ENCODE data around the gene LMNB1.

The LMNB1 gene

DNA sequence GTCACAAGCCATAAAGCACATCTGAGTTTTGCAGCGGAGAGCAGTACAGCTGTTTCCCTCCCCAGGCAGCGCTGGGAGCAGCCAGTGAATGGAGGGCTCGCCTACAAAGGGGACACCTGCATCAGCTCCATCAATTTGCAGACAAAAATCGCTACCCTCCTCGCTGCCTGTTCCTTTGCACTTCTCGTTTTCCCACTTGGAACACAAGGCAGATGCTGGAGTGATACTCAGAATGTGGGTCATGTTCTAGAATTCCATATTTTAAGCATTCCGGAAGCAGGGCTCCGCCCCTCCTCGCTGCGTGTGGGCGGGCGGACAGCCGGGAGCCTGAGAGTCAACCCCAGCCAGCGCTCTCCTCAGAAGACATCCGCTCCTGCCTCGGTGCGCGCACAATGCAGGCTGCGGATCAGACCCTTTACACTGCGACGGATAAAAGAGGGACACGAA is 92.1 kb downstream of the LMNB1 start:
- no peak overlapping the region for H3K4me3 ChIP-seq (ENCODE audit: low read length)
- DNase-seq (ENCODE audit: low read depth): peak; percentile 27
- TF ChIP-seq CTCF (IDR thresholded peaks at IDR 0.05; ENCODE audit: insufficient read depth, low read depth, low read length, missing control alignments): no peak

- DNase-seq (ENCODE audit: low read depth): peak; percentile 59
Observed at GRCh38 chr5:126871441-126871840, 94.5 kb downstream of the LMNB1 start.

GRCh38 chr5:126872561-126873354 is 95.8 kb downstream of the LMNB1 start:
- DNase-seq (ENCODE audit: low read depth): no peak
- no peak for TF ChIP-seq CTCF (IDR thresholded peaks at IDR 0.05; ENCODE audit: insufficient read depth, low read depth, low read length, missing control alignments)
- H3K4me3 ChIP-seq (ENCODE audit: low read length): no peak overlapping the region

More at GRCh38 chr5:126871441-126871840, 94.5 kb downstream of the LMNB1 start:
- TF ChIP-seq CTCF (IDR thresholded peaks at IDR 0.05; ENCODE audit: insufficient read depth, low read depth, low read length, missing control alignments): no peak
- no peak overlapping the region for H3K4me3 ChIP-seq (ENCODE audit: low read length)

GRCh38 chr5:126875303-126875785 is 98.4 kb downstream of the LMNB1 start:
- TF ChIP-seq CTCF (IDR thresholded peaks at IDR 0.05; ENCODE audit: insufficient read depth, low read depth, low read length, missing control alignments): no peak
- no peak overlapping the region for H3K4me3 ChIP-seq (ENCODE audit: low read length)
- DNase-seq (ENCODE audit: low read depth): no peak

DNA sequence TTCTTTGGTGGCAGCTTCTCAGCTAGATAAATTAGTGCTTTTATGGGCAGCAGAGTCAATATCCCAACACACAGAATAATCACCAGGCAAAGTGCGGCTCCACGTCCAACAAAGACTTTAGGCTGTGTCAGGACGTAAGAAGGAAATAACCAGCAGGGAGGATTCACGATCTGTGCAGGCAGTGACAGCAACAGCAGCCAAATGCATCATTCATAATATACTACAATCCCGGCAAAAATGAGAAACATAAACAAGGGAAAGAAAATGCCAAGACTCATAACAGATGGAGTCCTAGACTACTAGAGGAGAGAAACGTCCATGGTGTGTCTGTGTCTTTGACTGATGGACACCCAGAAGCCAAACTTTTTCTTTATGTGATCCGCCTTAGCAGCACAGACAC is 100.7 kb downstream of the LMNB1 start:
- H3K4me3 ChIP-seq (ENCODE audit: low read length): no peak overlapping the region
- no peak for TF ChIP-seq CTCF (IDR thresholded peaks at IDR 0.05; ENCODE audit: insufficient read depth, low read depth, low read length, missing control alignments)
- DNase-seq (ENCODE audit: low read depth): no peak

DNA sequence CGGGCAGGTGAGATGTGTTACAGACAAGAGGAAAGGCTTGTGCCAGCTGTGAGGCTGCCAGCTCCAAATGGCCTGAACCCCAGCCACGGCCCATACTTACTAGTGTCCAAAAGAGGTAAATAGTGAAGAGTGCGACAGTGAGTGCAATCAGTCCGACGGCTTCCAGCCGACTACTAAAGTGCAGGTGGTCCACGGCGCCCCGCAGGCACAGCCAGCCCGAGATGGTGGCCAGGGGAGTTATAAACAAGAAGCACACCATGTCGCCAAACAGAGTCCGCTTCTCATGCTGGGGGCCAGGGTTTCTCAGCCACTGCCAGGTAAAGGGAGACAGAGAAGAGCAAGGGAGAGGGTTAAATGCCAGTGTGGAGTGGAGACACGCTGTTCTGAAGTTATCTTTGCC is 101.1 kb downstream of the LMNB1 start:
- TF ChIP-seq CTCF (IDR thresholded peaks at IDR 0.05; ENCODE audit: insufficient read depth, low read depth, low read length, missing control alignments): no peak
- H3K4me3 ChIP-seq (ENCODE audit: low read length): no peak overlapping the region
- no peak for DNase-seq (ENCODE audit: low read depth)

DNA sequence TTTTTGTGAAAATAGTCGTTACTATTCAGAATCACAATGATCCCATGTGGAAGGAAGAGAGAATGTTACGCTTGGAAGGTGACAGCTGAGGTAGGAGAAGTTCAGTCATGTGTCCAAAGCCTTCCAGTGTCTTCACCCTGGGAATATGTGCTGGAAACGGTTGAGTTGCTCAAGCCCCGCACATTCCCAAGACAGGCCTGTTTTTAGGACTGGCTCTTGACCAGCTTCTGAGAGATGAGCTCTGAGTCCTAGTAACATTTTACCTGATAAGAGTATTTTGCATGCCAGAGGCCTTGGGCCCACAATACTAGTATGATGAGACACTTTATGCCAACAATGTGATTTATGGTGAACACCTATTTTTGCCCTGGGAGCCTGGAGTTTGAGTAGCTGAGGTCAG is 101.7 kb downstream of the LMNB1 start:
- DNase-seq (ENCODE audit: low read depth): no peak
- no peak overlapping the region for H3K4me3 ChIP-seq (ENCODE audit: low read length)
- no peak for TF ChIP-seq CTCF (IDR thresholded peaks at IDR 0.05; ENCODE audit: insufficient read depth, low read depth, low read length, missing control alignments)
